Mononuclear cell (primary cell): ENCODE measurements around the gene ANP32B. TPM values are rescaled to one million over a fixed set of nuclear protein-coding genes. Genes with fewer than 3 reads are reported as not detected.
"Not testable (repeated sequence)": the region's sequence is repeated elsewhere in the genome, so short reads cannot be mapped to it uniquely, and the experiment has no call there.

Source experiments
- H3K27me3 ChIP-seq: 2 replicates; pipeline ENCODE4 v1.6.0; 2011; ENCODE audit warnings: low read length, control low read depth; ENCODE audit not compliant: insufficient read depth
- H3K4me1 ChIP-seq: 2 replicates; pipeline ENCODE4 v1.5.1; 2011; ENCODE audit warnings: mild to moderate bottlenecking, low read length, control low read depth; ENCODE audit not compliant: insufficient read depth
- H3K4me3 ChIP-seq: 2 replicates; pipeline ENCODE4 v1.5.1; 2011; ENCODE audit warnings: mild to moderate bottlenecking, low read length, moderate library complexity
- H3K9me3 ChIP-seq: 2 replicates; pipeline ENCODE4 v1.5.1; 2011; ENCODE audit warnings: low read depth, mild to moderate bottlenecking, control low read depth, low read length
- total RNA-seq: library from RNA; depleted of rRNA; stranded (reverse); fragments of >200 nt; gene quantifications from one replicate; pipeline ENCODE4 v1.2.3, GENCODE V29; 2012

Gene ANP32B
- total RNA-seq, 1 donor, result 28.1 TPM

GRCh38 chr9:97958812-97959511 lies 24.2 kb upstream of the ANP32B start:
- Histone ChIP-seq H3K9me3 (no peaks in the 10 kb centered on the region), H3K4me3 (no peak overlapping the region), H3K27me3 (no peaks in the 10 kb centered on the region), H3K4me1 (no peaks in the 10 kb centered on the region)

DNA sequence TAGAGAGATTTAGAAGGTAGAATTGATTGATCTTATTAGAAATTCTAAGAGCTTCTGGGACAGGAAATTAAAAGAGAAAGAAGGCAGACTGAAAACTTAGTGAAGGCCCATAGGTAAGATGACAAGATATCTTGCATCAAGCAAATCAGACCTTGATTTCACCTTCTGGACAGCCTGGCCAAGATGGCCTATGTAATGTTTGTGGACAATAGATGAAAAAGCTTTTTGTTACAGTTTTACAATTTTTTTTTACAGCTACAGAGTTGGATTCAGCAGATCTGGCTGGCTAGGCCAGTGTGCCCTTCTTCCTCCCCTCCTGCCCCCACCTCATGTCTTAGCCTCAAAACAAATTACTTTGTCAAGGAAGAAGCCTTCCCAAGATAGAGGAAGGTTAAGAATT lies 23.6 kb upstream of the ANP32B start:
- H3K27me3 ChIP-seq, result no peaks in the 10 kb centered on the region
- H3K9me3 ChIP-seq, result no peaks in the 10 kb centered on the region
- H3K4me3 ChIP-seq, result no peak overlapping the region
- H3K4me1 ChIP-seq, result no peaks in the 10 kb centered on the region

- not testable (repeated sequence) for H3K4me3 ChIP-seq, H3K4me1 ChIP-seq, H3K27me3 ChIP-seq, H3K9me3 ChIP-seq
Measured at GRCh38 chr9:97960678-97961328, 22.3 kb upstream of the ANP32B start.

GRCh38 chr9:97961361-97961760 lies 21.8 kb upstream of the ANP32B start:
- H3K27me3 ChIP-seq, result peaks cover 3% of the 10 kb centered on the region
- H3K4me3 ChIP-seq, result no peak overlapping the region
- H3K9me3 ChIP-seq, result no peaks in the 10 kb centered on the region
- H3K4me1 ChIP-seq, result no peaks in the 10 kb centered on the region

DNA sequence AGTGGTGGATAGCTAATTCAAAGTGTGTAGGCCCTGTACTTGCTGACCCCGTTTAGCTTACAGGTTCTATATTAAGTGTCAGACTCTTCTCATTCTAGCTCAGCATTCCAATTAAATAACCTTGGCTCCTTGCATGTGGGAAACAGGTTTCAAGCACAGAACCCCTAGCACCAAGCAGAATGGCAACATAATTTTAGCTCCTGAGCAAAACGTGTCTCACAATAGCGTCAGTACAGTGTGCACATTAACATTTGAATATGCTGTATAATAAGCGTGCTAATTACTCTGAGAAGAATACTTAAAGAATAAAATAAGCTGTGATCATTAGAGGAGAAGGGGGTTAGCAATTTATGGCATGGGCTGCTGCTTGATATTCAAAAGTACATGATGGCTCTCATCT lies 21.0 kb upstream of the ANP32B start:
- Histone ChIP-seq H3K27me3 (peaks cover 3% of the 10 kb centered on the region), H3K4me1 (no peaks in the 10 kb centered on the region), H3K4me3 (no peak overlapping the region), H3K9me3 (no peaks in the 10 kb centered on the region)

GRCh38 chr9:97962575-97962974 lies 20.6 kb upstream of the ANP32B start:
- Histone ChIP-seq H3K4me3 (no peak overlapping the region), H3K27me3 (peaks cover 3% of the 10 kb centered on the region), H3K9me3 (no peaks in the 10 kb centered on the region), H3K4me1 (no peaks in the 10 kb centered on the region)

DNA sequence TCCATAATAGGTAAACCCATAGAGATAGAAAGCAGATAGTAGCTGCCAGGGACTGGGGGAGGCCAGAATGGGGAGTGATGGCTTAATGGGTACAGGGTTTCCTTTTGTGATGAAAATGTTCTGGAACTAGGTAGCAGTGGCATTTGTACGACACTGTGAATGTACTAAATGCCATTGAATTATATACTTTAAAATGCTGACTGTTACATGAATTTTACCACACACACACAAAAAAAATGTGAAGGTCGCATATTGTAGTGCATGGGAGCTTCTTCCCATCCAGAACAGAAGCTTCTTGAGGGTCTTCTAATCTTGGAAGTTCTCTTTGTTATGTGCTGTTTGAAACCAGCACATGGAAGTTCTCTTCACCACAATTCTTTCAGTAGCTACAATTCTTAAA lies 19.9 kb upstream of the ANP32B start:
- no peak overlapping the region for H3K4me3 ChIP-seq
- H3K27me3 ChIP-seq, result peaks cover 3% of the 10 kb centered on the region
- no peaks in the 10 kb centered on the region for H3K9me3 ChIP-seq
- H3K4me1 ChIP-seq, result no peaks in the 10 kb centered on the region

DNA sequence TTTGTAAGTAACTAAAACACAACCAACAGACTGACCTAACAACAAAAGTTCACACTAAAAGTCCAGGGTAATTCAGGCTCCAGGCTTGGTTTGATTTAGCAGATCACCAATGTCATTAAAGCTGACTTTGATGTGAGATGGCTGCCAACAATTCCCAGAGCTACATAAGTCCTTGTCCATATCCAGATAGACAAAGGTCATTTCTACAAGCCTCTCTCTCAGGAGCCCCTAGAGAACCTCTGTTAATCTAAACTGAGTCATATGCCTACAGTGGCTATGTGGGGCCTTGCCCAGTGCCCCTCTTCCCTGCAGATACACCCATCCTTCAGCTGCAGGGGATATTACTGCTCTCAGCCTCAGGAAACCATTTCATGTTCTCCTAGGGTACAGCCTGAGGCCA lies 18.2 kb upstream of the ANP32B start:
- Histone ChIP-seq H3K4me3 (no peak overlapping the region), H3K27me3 (peaks cover 3% of the 10 kb centered on the region), H3K9me3 (no peaks in the 10 kb centered on the region), H3K4me1 (no peaks in the 10 kb centered on the region)

DNA sequence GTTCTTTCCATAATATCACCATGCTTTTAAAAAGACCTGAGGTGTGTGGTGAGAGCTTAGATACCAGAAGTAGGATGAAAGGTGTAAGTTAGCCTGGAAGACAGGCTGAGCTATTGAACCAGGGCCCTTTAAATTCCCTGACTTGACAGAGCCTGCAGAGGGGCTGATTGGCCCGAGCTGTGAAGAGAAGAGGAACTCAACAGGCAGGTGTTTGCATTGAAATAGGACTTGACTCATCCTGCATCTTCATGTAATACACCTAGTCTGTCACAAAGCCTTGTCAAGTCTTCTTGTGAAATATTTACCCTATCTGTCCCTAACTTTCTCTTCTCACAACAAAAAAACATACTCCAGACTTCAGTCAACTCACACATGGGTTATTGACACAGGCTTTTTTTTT lies 16.6 kb upstream of the ANP32B start:
- Histone ChIP-seq H3K4me1 (no peaks in the 10 kb centered on the region), H3K27me3 (peaks cover 3% of the 10 kb centered on the region), H3K4me3 (no peak overlapping the region), H3K9me3 (no peaks in the 10 kb centered on the region)

- H3K4me3 ChIP-seq, result no peak overlapping the region
- peaks cover 3% of the 10 kb centered on the region for H3K27me3 ChIP-seq
- no peaks in the 10 kb centered on the region for H3K4me1 ChIP-seq
- H3K9me3 ChIP-seq, result no peaks in the 10 kb centered on the region
Measured at GRCh38 chr9:97969014-97969413, 14.1 kb upstream of the ANP32B start.

DNA sequence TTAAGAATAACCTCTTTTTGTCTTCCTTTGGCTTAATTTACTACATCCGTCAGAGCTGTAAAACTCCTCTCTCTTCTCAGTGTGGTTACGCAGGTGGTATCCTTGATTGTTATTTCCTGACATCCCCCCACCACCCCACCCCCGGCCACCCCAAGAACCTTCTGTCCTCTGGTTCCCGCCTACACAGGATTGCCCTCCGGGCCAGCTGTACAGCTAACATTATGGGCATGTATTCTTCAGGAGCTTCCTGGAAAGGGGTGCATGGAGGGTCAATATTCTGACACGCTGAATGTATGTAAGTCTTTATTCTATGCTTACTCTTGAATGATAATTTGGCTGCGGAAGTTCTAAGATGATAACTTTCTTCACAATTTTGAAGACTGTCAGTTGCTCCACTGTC lies 13.0 kb upstream of the ANP32B start:
- Histone ChIP-seq H3K4me3 (no peak overlapping the region), H3K4me1 (no peaks in the 10 kb centered on the region), H3K9me3 (no peaks in the 10 kb centered on the region), H3K27me3 (peaks cover 2% of the 10 kb centered on the region)

- Histone ChIP-seq H3K4me3 (no peak overlapping the region), H3K27me3 (no peaks in the 10 kb centered on the region), H3K4me1 (no peaks in the 10 kb centered on the region), H3K9me3 (no peaks in the 10 kb centered on the region)
Measured at GRCh38 chr9:97972753-97973152, 10.4 kb upstream of the ANP32B start.

DNA sequence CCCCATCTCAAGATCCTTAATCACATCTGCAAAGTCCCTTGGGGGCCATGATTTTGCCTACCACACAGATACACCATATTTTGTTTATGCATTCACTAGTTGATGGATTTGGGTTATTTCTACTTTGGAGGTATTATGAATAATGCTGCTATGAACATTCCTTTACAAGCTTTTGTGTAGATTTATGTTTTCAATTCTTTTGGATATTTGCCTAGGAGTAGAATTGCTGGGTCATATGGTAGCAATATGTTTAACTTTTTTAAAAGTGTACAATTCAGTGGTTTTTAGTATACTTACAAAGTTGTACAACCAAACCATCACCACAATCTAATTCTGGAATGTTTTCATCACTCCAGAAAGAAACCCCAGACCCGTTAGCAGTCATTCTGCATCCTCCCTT lies 7.8 kb upstream of the ANP32B start:
- H3K9me3 ChIP-seq, result no peaks in the 10 kb centered on the region
- H3K4me1 ChIP-seq, result no peaks in the 10 kb centered on the region
- no peaks in the 10 kb centered on the region for H3K27me3 ChIP-seq
- no peak overlapping the region for H3K4me3 ChIP-seq

DNA sequence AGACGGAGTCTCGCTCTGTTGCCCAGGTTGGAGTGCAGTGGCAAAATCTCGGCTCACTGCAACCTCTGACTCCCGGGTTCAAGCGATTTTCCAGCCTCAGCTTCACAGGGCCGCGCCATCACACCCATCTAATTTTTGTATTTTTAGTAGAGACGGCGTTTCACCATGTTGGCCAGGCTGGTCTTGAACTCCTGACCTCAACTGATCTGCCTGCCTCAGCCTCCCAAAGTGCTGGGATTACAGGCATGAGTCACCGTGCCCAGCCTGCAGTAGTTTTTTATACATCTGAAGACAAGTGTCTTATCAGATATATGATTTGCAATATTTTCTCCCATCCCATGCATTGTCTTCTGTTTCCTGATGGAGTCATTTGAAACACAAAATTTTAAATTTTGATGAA lies 6.5 kb upstream of the ANP32B start:
- H3K4me1 ChIP-seq, H3K9me3 ChIP-seq, H3K4me3 ChIP-seq, H3K27me3 ChIP-seq: not testable (repeated sequence)

GRCh38 chr9:97978371-97979130 lies 4.6 kb upstream of the ANP32B start:
- no peak overlapping the region for H3K4me3 ChIP-seq
- no peaks in the 10 kb centered on the region for H3K9me3 ChIP-seq
- H3K27me3 ChIP-seq, result no peaks in the 10 kb centered on the region
- peaks cover 8% of the 10 kb centered on the region for H3K4me1 ChIP-seq
